HepG2 (cell line): ENCODE measurements around the gene DCPS. TPM values are rescaled to one million over a fixed set of nuclear protein-coding genes. Genes with fewer than 3 reads are reported as not detected.

Experiments used
- ARID4A ChIP-seq: sonication (generic); formaldehyde crosslinking; IDR thresholded peaks from 2 replicates; pipeline ENCODE4 v1.5.0; 2020; ENCODE audit warnings: mild to moderate bottlenecking, missing genetic modification reagents, borderline replicate concordance
- ATRX ChIP-seq: sonication (generic); formaldehyde crosslinking; IDR thresholded peaks from 2 replicates; pipeline ENCODE4 v1.4.0; 2020; ENCODE audit warnings: missing genetic modification reagents, borderline replicate concordance
- CHD2 ChIP-seq: IDR thresholded peaks from 2 replicates; pipeline ENCODE4 v1.6.1; 2011; ENCODE audit warnings: low read depth, low read length, improper control_type of control experiment
- CREB3 ChIP-seq: sonication (generic); formaldehyde crosslinking; IDR thresholded peaks from 2 replicates; pipeline ENCODE4 v1.5.0; 2020; ENCODE audit warnings: missing genetic modification reagents
- ELF3 ChIP-seq: IDR thresholded peaks from 2 replicates; pipeline ENCODE4 v1.6.1; 2016; ENCODE audit warnings: missing genetic modification reagents, missing compliant biosample characterization
- FOSL1 ChIP-seq: sonication (generic); formaldehyde crosslinking; IDR thresholded peaks from 2 replicates; pipeline ENCODE4 v1.9.0; 2021; ENCODE audit warnings: missing genetic modification reagents, borderline replicate concordance
- MAFF ChIP-seq: IDR thresholded peaks from 2 replicates; pipeline ENCODE4 v1.6.1; 2011; ENCODE audit warnings: low read depth, low read length, improper control_type of control experiment
- MEF2D ChIP-seq: sonication (generic); formaldehyde crosslinking; IDR thresholded peaks from 2 replicates; pipeline ENCODE4 v1.5.1; 2020; ENCODE audit warnings: mild to moderate bottlenecking, missing genetic modification reagents
- NFYB ChIP-seq: sonication (generic); formaldehyde crosslinking; IDR thresholded peaks from 2 replicates; pipeline ENCODE4 v1.4.0; 2020; ENCODE audit warnings: missing genetic modification reagents
- SP1 ChIP-seq, 2 experiments: fragments of 450-650 bp in 1 of 2; sonication (generic) in 1 of 2; formaldehyde crosslinking in 1 of 2; IDR thresholded peaks; 2 replicates each; pipeline versions ENCODE4 v1.4.0 to v1.6.1; 2016 to 2020; ENCODE audit warnings: missing genetic modification reagents in 1 of 2
- TGIF2 ChIP-seq: IDR thresholded peaks from 2 replicates; pipeline ENCODE4 v1.6.1; 2016; ENCODE audit warnings: control low read depth, missing compliant biosample characterization
- ZBTB44 ChIP-seq: sonication (generic); formaldehyde crosslinking; IDR thresholded peaks from 2 replicates; pipeline ENCODE4 v1.4.0; 2020; ENCODE audit warnings: missing genetic modification reagents
- ZFP82 ChIP-seq: sonication (generic); formaldehyde crosslinking; IDR thresholded peaks from 2 replicates; pipeline ENCODE4 v1.5.1; 2020; ENCODE audit warnings: mild to moderate bottlenecking, missing genetic modification reagents, borderline replicate concordance
- ZIK1 ChIP-seq: sonication (generic); formaldehyde crosslinking; IDR thresholded peaks from 2 replicates; pipeline ENCODE4 v1.5.0; 2020; ENCODE audit warnings: mild to moderate bottlenecking, low read depth, missing genetic modification reagents, borderline replicate concordance
- ZNF276 ChIP-seq: sonication (generic); formaldehyde crosslinking; IDR thresholded peaks from 2 replicates; pipeline ENCODE4 v1.4.0; 2020; ENCODE audit warnings: mild to moderate bottlenecking, low read depth, missing genetic modification reagents
- ZNF333 ChIP-seq: sonication (generic); formaldehyde crosslinking; IDR thresholded peaks from 2 replicates; pipeline ENCODE4 v1.4.0; 2020; ENCODE audit warnings: mild to moderate bottlenecking, missing genetic modification reagents, borderline replicate concordance
- ZNF44 ChIP-seq: sonication (generic); formaldehyde crosslinking; IDR thresholded peaks from 2 replicates; pipeline ENCODE4 v1.5.1; 2020; ENCODE audit warnings: mild to moderate bottlenecking, missing genetic modification reagents
- ZNF577 ChIP-seq: sonication (generic); formaldehyde crosslinking; IDR thresholded peaks from 2 replicates; pipeline ENCODE4 v1.4.0; 2020; ENCODE audit warnings: mild to moderate bottlenecking, low read depth, missing genetic modification reagents, borderline replicate concordance
- ZNF616 ChIP-seq: sonication (generic); formaldehyde crosslinking; IDR thresholded peaks from 2 replicates; pipeline ENCODE4 v1.5.0; 2020; ENCODE audit warnings: low read depth, mild to moderate bottlenecking, missing genetic modification reagents
- ZNF75D ChIP-seq: sonication (generic); formaldehyde crosslinking; IDR thresholded peaks from 2 replicates; pipeline ENCODE4 v1.8.1; 2023; ENCODE audit warnings: missing genetic modification reagents, mild to moderate bottlenecking, borderline replicate concordance
- polyA plus RNA-seq, 8 experiments: library from polyadenylated mRNA; depleted of rRNA in 3 of 8; stranded (reverse) in 7 of 8; unstranded in 1 of 8; fragments of >200 nt; fragmentation: Illumina TruSeq in 4 of 8; extraction: Trizol in 4 of 8; gene quantifications; 2 replicates each; pipeline versions ENCODE4 v1.2.1 to v1.2.3, GENCODE V29; 2011 to 2016; ENCODE audit warnings: low read depth in 4 of 8, missing spikeins in 1 of 8, mixed read lengths in 1 of 8; ENCODE audit not compliant: insufficient read depth in 1 of 8
- total RNA-seq, 5 experiments: library from RNA; depleted of rRNA; stranded (reverse); fragments of >200 nt; fragmentation: Illumina TruSeq; extraction: Trizol; gene quantifications; 2 replicates each; pipeline ENCODE4 v1.2.3, GENCODE V29; 2016; ENCODE audit warnings: low read depth in 1 of 5

DCPS gene
- total and polyA plus RNA-seq, 2 of the 13 experiments (the other 11 are each of a cell fraction or from before 2014, with no cell fraction given) = 21.9 to 22.5 TPM

- TF ChIP-seq ZBTB44 (CRISPR knock-in tag) = no peak; the same call in 1 of the 2 replicates
- TF ChIP-seq MAFF = no peak
- 0 out of 2 replicates have a peak, but pooled peaks have one; percentile 51 for TF ChIP-seq ZFP82
- peak; percentile 75; the same call in 1 of the 2 replicates for TF ChIP-seq ZNF44 (CRISPR knock-in tag)
- no peak for TF ChIP-seq SP1 (IDR thresholded peaks at IDR 0.05)
- peak; percentile 94 for TF ChIP-seq SP1 (CRISPR knock-in tag; IDR thresholded peaks at IDR 0.05)
- TF ChIP-seq ZNF333 (CRISPR knock-in tag) = no peak
- TF ChIP-seq ZIK1 (CRISPR knock-in tag) = peak; percentile 60; the same call in 1 of the 2 replicates
- no peak for TF ChIP-seq ATRX
- TF ChIP-seq ZNF616 (CRISPR knock-in tag) = 0 out of 2 replicates have a peak, but pooled peaks have one; percentile 32
- peak; percentile 98 for TF ChIP-seq NFYB (CRISPR knock-in tag)
- no peak for TF ChIP-seq FOSL1 (CRISPR knock-in tag)
- TF ChIP-seq ARID4A (CRISPR knock-in tag) = peak; percentile 98
- no peak for TF ChIP-seq ZNF75D (CRISPR knock-in tag)
- no peak for TF ChIP-seq CHD2
- TF ChIP-seq ELF3 (CRISPR knock-in tag) = peak; percentile 80
- TF ChIP-seq ZNF276 (CRISPR knock-in tag) = no peak; the same call in 1 of the 2 replicates
- TF ChIP-seq ZNF577 (CRISPR knock-in tag) = 0 out of 2 replicates have a peak, but pooled peaks have one; percentile 64
- no peak for TF ChIP-seq MEF2D (CRISPR knock-in tag)
- TF ChIP-seq TGIF2 (CRISPR knock-in tag) = peak; percentile 85
- 0 out of 2 replicates have a peak, but pooled peaks have one; percentile 16 for TF ChIP-seq CREB3 (CRISPR knock-in tag)
Measured at GRCh38 chr11:126268708-126269579, 34.9 kb upstream of the DCPS start, which contains the start of the genes FOXRED1 and SRPRA (continued).
